CMK (cell line): Measurements from ENCODE around the gene OR8J1.
"Not testable (repeated sequence)": the region's sequence is repeated elsewhere in the genome, so short reads cannot be mapped to it uniquely, and the experiment has no call there.

Experiments
- DNase-seq: peaks from one replicate; pipeline ENCODE4 v3.0.0-alpha.2; 2010; ENCODE audit warnings: low read depth

The OR8J1 gene, protein sequence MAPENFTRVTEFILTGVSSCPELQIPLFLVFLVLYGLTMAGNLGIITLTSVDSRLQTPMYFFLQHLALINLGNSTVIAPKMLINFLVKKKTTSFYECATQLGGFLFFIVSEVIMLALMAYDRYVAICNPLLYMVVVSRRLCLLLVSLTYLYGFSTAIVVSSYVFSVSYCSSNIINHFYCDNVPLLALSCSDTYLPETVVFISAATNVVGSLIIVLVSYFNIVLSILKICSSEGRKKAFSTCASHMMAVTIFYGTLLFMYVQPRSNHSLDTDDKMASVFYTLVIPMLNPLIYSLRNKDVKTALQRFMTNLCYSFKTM

DNA sequence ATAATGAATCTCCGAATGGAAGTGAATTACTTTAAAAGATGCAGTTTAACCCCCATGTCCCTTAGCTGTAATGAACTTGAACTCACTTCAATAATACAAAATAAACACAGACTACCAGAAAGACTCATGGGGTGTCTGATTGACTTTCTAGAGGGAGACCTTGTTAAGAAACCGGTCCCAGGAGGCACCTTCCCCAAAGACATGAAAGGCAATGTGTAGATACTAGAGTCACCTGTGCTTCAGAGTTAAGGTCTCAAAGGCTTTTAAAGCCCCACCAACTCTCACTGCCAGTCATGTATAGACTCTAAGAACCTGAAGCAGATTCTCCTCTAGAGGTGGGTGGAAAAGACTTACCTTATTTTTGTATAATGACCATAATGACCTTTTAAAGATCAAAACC lies at the start of gene OR8J1:
TSS of gene OR8J1 (plus strand) at position 301 of the 400 bp plus-strand sequence. CDS start 5,956 bp downstream, outside the sequence.
- no peak for DNase-seq

DNA sequence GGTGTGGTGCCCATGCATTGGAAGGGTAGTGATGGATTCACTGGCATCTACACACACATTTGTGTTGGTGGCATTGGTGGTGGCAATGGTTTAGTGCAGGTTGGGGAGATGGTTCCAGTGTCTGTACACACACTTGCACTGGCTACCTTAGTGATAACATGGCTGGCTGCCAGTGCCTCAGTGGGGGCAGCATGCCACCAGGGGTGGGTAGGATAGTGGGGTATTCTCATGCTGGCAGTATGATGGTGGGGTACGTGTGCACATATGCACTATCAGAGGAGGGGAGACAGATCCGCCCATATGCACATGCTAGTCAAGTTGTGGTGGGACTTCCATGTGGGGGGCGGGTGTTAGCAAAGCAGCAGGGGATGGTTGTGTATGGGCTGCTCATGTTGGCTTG lies 46.3 kb upstream of the OR8J1 start:
- no peak for DNase-seq

DNA sequence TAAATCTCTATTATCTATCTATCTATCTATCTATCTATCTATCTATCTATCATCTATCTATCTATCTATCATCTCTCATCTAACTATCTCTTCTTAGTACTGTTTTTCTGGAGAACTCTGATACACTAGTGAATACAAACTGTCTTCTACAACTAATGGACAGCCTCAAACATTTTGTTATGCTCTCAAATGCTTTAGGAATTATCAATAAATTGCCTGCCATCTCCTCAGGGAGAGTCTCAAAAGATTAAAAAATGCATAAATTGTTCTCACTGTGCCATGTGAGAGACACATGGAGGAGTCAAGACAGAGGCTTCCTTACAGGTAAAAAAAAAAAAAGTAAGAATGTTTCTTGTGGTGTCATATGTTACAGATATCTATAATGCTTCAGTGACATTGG lies 39.2 kb upstream of the OR8J1 start, which contains the start of gene OR8K3:
TSS of gene OR8K3 (plus strand) at position 301 of the 400 bp plus-strand sequence. CDS start 3,163 bp downstream, outside the sequence.
- DNase-seq, result no peak

DNA sequence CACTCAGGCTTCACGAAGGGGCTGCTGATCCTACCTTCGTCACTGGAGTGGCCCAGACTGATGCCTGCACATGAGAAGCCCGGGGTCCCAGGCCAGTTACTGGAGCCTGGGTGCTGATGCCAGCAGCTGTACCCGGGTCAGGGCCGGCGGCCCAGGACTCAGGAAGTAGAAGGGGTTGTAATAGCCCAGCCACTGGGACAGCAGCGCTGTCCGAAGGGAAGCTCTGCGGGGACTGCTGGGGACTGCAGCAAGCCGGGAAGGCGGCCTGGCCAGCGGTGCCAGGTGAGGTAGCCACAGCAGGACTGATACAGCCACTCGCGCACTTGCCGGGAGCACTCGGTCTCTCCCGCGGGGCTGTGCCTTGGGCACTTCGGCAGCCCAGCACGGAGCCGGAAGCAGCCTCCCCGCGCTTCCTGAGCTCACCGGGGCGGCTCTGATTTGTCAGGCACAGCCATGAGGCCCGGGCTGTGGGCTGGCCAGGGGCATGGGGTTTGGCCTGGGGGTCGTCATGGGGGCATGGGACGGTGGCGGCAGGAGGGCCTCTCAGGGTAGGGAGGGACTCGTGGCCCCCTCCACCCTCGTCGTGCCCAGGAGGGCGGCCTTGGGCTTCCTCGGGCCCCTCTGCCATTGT lies 22.1 kb upstream of the OR8J1 start:
- DNase-seq, result no peak

DNA sequence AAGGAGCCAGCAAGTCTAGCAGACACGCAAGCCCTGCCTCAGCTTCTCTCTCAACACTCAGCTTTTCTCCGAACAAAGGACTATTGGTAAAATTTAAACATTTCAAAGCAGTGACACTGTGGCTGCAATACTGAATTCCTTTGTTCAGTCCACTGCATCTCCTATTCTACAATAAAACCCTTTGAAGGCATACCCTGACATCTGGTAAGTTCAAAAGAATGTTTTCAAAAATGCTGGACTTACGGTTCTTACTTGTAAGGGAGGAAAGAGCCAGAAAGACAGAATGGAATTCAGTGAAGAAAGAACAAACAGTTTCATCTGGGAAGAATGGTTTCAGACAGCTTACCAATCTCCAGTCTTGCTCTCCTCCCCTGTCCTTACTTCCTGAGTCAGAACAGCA lies 20.9 kb upstream of the OR8J1 start:
- DNase-seq, result no peak

DNA sequence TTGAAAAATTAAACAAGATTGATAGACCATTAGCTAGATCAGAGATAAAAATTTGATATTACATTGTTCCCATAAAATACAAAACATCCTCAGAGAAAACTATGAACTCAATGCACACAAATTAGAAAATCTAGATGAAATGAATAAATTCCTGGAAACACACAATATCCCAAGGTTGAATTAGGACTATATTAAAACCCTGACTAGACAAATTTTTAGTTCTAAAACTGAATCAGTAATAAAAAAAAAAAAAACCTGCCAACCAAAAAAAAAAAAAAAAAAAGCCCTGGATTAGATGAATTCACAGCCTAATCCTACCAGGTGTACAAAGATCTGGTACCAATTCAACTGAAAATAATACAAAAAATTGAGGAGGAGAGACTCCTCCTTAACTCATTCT lies 13.8 kb upstream of the OR8J1 start:
- DNase-seq, result no peak

DNA sequence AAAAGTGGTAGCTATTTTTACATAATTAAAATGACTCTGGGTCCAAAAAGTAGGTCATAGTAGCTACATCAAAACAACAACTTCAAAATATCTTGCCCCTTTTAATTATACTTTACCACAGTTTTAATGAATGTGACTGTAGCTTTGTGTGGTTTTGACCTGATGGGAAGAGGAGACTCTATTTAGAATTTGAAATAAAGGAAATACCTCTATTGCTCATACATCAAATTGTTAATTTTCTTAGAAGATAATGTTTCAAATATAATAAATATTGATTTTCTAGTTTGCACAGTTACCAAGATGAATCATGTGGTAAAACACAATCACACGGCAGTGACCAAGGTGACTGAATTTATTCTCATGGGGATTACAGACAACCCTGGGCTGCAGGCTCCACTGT lies 8.4 kb upstream of the OR8J1 start, which contains the start of gene OR8K1:
TSS of gene OR8K1 (plus strand) at position 301 of the 400 bp plus-strand sequence. CDS start at position 301, 0 bp downstream.
- DNase-seq, result no peak

DNA sequence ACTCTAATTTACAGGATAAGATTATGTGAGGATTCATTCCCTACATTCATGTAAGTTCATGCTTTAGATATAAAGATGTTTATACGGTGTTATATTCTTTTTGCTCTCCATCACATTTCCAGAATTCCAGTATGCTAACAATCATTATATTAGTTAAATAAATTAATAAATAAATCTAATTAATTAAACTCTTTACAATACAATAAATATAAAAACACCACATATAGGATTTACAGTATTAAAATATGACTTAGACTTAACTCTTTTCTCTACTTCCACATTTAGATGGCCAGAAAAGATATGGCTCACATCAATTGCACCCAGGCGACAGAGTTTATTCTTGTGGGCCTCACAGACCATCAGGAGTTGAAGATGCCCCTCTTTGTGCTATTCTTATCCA lies 21.2 kb downstream of the OR8J1 start, which contains the start of gene OR8U1:
TSS of gene OR8U1 (plus strand) at position 301 of the 400 bp plus-strand sequence. CDS start at position 301, 0 bp downstream.
- DNase-seq, result no peak

DNA sequence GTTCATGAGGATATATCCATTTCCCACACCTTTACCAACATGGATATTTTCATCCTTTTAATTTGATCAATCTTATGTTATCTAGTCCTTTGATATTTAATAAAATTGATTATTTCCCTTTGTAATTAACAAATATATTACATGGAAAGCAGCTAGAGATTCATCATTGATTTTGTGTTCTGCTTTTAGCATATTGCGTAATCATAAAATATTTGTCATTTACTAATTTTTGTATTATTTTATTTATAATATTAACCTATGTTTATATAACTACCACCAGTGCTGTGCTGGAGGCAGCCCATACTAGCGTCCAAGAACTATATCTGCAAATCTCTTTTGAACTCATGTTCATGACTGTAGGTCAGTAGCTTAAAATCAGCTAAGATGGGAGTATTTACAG lies 26.0 kb downstream of the OR8J1 start:
- no peak for DNase-seq

DNA sequence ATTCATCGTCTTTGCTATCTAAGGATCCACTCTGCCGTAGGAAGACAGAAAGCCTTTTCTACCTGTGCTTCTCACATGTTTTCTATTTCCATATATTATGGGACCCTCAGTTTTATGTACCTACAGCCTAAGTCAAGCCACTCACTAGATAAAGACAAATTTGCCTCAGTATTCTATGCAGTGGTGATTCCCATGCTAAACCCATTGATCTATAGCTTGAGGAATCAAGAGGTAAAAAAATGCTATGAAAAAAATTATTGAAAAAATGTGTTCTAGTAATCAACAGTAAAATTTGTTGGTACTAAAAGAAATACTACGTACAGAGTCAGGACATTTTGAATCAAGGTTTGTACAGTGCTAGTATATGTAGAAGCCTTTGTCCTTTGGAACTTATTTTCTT lies 40.3 kb downstream of the OR8J1 start:
- DNase-seq, result no peak

DNA sequence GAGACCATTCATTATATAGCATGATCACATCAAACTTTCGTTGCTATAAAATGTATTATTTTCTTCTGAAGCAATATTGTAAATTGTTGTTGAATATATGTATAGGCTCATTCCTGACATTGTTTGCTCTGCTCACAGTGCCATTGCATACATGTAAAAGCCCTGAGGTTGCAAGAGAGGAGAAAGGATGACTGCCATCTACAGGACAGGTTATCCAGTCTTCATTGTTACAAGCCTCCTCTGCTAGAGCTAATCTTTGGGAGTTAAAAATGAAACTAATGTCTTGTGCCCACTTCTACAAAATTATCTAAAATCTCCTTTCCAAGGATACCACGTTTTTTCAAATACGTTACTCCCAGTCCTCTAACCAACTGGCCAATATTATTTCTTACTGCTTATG lies 42.0 kb downstream of the OR8J1 start:
- no peak for DNase-seq

DNA sequence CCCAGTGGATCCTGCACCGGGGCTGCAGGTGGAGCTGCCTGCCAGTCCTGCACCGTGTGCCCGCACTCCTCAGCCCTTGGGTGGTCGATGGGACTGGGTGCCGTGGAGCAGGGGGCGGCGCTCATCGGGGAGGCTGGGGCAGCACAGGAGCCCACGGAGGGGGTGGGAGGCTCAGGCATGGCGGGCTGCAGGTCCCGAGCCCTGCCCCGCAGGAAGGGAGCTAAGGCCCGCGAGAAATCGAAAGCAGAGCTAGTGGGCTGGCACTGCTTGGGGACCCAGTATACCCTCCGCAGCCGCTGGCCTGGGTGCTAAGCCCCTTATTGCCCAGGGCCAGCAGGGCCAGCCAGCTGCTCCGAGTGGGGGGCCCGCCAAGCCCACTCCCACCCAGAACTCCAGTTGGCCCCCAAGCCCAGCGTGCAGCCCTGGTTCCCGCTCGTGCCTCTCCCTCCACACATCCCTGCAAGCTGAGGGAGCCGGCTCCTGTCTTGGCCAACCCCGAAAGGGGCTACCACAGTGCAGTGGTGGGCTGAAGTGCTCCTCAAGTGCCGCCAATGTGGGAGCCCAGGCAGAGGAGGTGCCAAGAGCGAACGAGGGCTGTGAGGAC lies 47.9 kb downstream of the OR8J1 start:
- not testable (repeated sequence) for DNase-seq

DNA sequence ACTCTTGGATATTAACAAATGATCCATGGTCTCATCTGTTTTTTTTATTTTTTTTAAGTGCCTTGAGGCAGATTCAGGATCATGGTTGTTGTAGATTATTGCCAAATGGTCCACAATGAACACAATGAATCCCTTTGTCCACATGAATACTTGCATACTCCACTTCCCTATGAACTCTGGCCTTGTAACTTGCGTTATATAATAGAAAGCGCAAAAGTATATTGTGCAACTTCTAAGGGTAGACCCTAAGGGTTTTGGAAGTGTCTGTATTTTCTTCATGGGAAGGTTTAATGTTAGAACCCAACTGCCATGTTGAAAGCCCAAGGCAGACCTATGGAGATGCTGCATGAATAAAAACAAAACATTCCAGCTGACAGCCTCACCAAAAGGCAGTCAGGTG lies 50.3 kb downstream of the OR8J1 start:
- DNase-seq, result no peak

DNA sequence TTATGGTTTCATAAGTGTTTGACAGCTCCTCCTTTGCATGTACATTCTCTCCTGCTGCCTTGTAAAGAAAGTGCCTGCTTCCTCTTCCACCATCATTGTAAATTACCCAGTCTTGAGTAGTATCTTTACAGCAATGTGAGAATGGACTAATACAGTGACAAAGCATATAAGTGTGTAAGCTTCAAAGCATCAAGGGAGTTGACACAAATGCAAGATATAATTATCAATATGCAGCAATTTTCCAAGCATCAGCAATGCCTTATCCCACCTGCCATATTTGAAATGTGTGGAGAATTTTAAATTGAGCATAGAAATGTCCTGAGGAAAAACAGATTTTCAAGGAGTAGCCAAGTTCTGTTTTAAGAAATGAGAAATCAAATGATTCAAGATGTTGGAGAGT lies 56.7 kb downstream of the OR8J1 start:
- DNase-seq, result no peak
